IPS-18c (cell line): ENCODE measurements around the gene RTEL1.
A peak's percentile ranks its signal among the peaks of the same experiment; 100 is the strongest.
"Not testable (repeated sequence)": the region's sequence is repeated elsewhere in the genome, so short reads cannot be mapped to it uniquely, and the experiment has no call there.

Experiments used
- H3K4me3 ChIP-seq: 2 replicates; pipeline ENCODE4 v1.7.0; 2013; ENCODE audit warnings: low read depth, mild to moderate bottlenecking, low read length, moderate library complexity; ENCODE audit not compliant: insufficient read depth
- H3K9me3 ChIP-seq: one replicate; pipeline ENCODE4 v1.6.1; 2013; ENCODE audit warnings: mild to moderate bottlenecking, low read length, moderate library complexity; ENCODE audit not compliant: control insufficient read depth, insufficient read depth

The RTEL1 gene

GRCh38 chr20:63642527-63643247, 15.4 kb upstream of the RTEL1 start:
- peak overlapping the region; percentile 69 for H3K4me3 ChIP-seq
- no peaks in the 10 kb centered on the region for H3K9me3 ChIP-seq

- H3K4me3 ChIP-seq = no peak overlapping the region
- H3K9me3 ChIP-seq = no peaks in the 10 kb centered on the region
These were observed 14.6 kb upstream of the RTEL1 start for GRCh38 chr20:63643499-63643898.

- Histone ChIP-seq H3K4me3 (no peak overlapping the region), H3K9me3 (no peaks in the 10 kb centered on the region)
These were observed 14.2 kb upstream of the RTEL1 start for GRCh38 chr20:63643946-63644345.

- no peak overlapping the region for H3K4me3 ChIP-seq
- no peaks in the 10 kb centered on the region for H3K9me3 ChIP-seq
These were observed 12.9 kb upstream of the RTEL1 start for GRCh38 chr20:63645218-63645617.

GRCh38 chr20:63648190-63648589, 9.9 kb upstream of the RTEL1 start:
- Histone ChIP-seq H3K4me3 (no peak overlapping the region), H3K9me3 (no peaks in the 10 kb centered on the region)

- Histone ChIP-seq H3K9me3 (no peaks in the 10 kb centered on the region), H3K4me3 (no peak overlapping the region)
These were observed 9.1 kb upstream of the RTEL1 start for GRCh38 chr20:63648895-63649589.

GRCh38 chr20:63650486-63650885, 7.6 kb upstream of the RTEL1 start:
- not testable (repeated sequence) for H3K4me3 ChIP-seq, H3K9me3 ChIP-seq

- Histone ChIP-seq H3K4me3 (peak overlapping the region; percentile 60), H3K9me3 (no peaks in the 10 kb centered on the region)
These were observed 6.2 kb upstream of the RTEL1 start for GRCh38 chr20:63651942-63652191.

- Histone ChIP-seq H3K9me3 (no peaks in the 10 kb centered on the region), H3K4me3 (peak overlapping the region; percentile 60)
These were observed 5.7 kb upstream of the RTEL1 start for GRCh38 chr20:63652192-63652980.

GRCh38 chr20:63653041-63653973, 4.8 kb upstream of the RTEL1 start, which contains the start of gene STMN3:
Gene STMN3, minus strand, starts transcription at chr20:63653424. Its CDS starts 79 bp downstream, at chr20:63653345.
- Histone ChIP-seq H3K9me3 (no peaks in the 10 kb centered on the region), H3K4me3 (peak within 1 kb of the TSS; percentile 77)

- H3K4me3 ChIP-seq = peak overlapping the region; percentile 77
- no peaks in the 10 kb centered on the region for H3K9me3 ChIP-seq
These were observed 4.0 kb upstream of the RTEL1 start for GRCh38 chr20:63653974-63654668.

- no peaks in the 10 kb centered on the region for H3K9me3 ChIP-seq
- no peak overlapping the region for H3K4me3 ChIP-seq
These were observed 2.9 kb upstream of the RTEL1 start for GRCh38 chr20:63655249-63655648.

- Histone ChIP-seq H3K4me3 (no peak overlapping the region), H3K9me3 (no peaks in the 10 kb centered on the region)
These were observed 1.7 kb upstream of the RTEL1 start for GRCh38 chr20:63656451-63656850.

GRCh38 chr20:63657260-63657936, 714 bp upstream of the RTEL1 start:
- no peaks in the 10 kb centered on the region for H3K9me3 ChIP-seq
- peak overlapping the region; percentile 100 for H3K4me3 ChIP-seq

- Histone ChIP-seq H3K9me3 (no peaks in the 10 kb centered on the region), H3K4me3 (peak overlapping the region; percentile 100)
These were observed 656 bp downstream of the RTEL1 start for GRCh38 chr20:63658749-63659187.

- H3K9me3 ChIP-seq = no peaks in the 10 kb centered on the region
- peak overlapping the region; percentile 100 for H3K4me3 ChIP-seq
These were observed 1.3 kb downstream of the RTEL1 start for GRCh38 chr20:63659370-63659769.
